ENCODE measurements around the gene SLCO2A1.

DNA sequence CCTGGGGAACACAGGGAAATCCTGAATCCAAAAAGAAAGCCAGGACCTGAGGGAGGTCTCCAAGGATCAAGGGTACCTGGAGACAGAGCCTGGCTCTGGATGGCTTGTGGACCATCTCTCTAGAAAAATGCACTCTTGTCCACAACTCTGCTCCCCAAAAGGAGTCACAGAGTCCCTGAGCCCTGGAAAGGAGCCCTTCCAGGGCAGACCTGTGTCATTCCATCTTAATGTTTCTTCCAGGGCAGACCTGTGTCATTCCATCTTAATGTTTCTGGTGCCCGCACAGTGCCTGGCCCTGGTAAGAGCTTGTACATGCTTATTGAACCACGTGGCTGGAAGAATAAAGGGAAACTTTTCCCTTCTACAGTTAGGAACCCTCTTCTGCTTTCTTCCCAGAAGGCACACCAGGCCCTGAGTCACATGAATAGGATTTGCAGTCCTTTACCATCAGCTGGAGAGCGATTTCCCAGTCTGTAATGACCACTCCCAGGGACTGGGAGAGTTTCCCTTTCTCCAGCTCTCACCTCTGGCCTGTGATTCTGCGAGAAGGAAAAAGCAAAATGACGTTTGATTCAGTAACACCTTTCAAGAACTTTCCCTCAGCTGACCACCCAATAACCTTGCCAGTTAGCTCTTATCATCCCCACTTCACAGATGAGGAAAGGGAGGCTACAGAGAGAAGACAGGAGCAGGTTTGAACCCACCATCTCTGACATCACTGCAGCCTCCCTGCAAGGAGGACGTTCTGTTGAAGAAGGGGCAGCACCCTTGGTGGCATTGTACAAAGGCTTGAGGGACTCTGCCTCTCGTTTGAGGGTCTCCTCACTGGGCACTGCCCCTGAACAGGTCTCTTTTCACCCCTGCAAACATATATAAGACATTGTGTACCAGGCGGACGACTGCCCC lies 35.8 kb upstream of the SLCO2A1 start:
- TF ChIP-seq, protein P1, sequence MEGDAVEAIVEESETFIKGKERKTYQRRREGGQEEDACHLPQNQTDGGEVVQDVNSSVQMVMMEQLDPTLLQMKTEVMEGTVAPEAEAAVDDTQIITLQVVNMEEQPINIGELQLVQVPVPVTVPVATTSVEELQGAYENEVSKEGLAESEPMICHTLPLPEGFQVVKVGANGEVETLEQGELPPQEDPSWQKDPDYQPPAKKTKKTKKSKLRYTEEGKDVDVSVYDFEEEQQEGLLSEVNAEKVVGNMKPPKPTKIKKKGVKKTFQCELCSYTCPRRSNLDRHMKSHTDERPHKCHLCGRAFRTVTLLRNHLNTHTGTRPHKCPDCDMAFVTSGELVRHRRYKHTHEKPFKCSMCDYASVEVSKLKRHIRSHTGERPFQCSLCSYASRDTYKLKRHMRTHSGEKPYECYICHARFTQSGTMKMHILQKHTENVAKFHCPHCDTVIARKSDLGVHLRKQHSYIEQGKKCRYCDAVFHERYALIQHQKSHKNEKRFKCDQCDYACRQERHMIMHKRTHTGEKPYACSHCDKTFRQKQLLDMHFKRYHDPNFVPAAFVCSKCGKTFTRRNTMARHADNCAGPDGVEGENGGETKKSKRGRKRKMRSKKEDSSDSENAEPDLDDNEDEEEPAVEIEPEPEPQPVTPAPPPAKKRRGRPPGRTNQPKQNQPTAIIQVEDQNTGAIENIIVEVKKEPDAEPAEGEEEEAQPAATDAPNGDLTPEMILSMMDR (IDR thresholded peaks at IDR 0.05): no peak
- TF ChIP-seq POLR2A (IDR thresholded peaks at IDR 0.05): no peak

Measured in Peyer's patch (tissue), 4 donors.